Measurements from ENCODE around the gene NFKB2.

The NFKB2 gene

DNA sequence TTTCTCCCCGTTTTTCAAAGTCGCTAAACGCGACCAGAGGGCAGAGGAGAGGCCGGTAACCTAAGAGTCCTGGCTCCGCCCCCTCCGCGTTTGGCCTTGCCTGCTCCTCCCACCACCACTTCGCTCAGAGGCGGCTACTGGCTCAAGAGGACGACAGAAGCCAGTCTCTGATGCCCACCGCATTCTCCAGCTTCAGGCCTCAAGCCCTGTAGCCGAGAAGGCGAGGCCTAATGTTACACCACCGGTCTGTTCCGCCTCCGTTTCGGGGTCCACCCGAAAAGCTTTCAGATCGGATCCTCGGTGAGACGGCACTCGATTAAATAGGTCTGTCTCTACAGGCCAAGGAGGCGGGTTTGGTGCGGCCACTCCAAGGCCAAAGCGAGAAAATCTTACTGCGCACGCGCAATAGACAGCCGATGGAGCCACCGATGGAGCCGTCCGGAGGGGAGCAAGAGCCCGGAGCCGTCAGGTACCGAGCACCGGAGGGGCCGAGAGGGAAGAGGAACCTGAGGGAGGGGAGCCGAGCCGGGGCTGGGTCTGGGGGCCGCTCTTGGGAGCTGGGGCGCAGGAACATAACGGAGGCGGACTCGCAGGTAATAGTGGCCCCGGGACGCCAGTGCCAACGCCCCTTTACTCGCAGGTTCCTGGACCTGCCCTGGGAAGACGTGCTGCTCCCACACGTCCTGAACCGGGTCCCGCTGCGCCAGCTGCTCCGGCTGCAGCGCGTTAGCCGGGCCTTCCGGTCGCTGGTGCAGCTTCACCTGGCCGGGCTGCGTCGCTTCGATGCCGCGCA, 25.4 kb downstream of the NFKB2 start, which contains the start of gene FBXL15:
FBXL15 (plus strand) TSS at position 123 of the 793 bp plus-strand sequence; CDS start at position 417, 294 bp downstream.
- peak; percentile 90 to 92 (median 91) for DNase-seq (ENCODE audit: low read depth in 3 of 3, low spot score in 1 of 3)

DNA sequence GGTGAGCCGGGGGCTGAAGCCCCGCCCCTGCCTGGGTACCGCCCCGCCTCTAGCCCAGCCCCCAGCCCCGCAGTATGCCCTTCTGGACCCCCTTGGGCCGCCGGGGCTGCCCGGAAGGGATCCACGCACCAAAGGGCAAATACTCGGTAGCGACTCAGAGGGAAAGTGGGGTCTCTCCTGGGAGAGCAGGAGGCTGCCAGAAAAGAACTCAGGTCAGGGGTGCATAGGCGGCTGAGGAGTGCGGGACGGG, 25.9 kb downstream of the NFKB2 start:
- no peak for DNase-seq (ENCODE audit: low read depth in 3 of 3, low spot score in 1 of 3)

DNA sequence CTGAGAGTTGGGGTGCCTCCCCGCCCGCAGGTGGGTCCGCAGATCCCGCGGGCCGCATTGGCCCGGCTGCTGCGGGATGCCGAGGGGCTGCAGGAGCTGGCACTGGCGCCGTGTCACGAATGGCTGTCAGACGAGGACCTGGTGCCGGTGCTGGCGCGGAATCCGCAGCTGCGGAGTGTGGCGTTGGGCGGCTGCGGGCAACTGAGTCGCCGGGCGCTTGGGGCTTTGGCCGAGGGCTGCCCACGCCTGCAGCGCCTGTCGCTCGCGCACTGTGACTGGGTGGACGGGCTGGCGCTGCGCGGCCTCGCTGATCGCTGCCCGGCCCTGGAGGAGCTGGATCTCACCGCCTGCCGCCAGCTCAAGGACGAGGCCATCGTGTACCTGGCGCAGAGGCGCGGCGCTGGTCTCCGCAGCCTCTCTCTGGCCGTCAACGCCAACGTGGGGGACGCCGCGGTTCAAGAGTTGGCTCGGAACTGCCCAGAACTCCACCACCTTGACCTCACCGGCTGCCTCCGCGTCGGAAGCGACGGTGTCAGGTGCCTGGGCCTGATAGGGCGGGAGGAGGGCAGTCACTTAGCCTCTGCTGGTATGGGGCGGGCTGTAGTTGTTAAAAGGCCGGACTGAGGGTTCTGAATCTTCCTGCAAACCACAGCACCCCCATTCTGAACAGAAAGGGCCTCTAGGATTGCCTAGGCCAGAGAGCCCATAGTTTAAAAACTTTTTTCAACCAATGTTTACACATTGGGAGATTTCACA, 26.4 kb downstream of the NFKB2 start:
- no peak for DNase-seq (ENCODE audit: low read depth in 3 of 3, low spot score in 1 of 3)

DNA sequence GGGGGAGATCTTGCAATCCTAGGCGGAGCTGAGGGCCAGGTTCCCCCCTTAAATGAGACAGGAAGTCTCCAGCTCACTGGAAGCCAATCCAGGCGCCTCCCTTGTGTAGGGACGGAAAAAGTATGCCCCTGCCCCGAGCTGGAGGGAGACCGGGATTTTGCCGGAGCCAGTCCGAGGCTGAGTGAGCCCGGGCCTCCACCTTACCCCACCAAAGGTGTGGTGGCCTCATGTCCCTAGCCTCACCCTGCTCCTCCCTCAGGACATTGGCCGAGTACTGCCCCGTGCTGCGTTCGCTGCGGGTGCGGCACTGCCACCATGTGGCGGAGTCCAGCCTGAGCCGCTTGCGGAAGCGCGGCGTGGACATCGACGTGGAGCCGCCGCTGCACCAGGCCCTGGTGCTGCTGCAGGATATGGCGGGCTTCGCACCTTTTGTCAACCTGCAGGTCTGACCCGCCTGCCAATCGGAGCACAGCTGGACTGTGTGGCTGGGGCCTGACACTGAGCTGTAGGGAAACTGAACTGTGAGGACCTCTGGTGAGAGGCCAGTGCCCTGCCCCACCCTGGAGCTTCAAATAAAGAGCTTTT, 27.1 kb downstream of the NFKB2 start:
- no peak for DNase-seq (ENCODE audit: low read depth in 3 of 3, low spot score in 1 of 3)

DNA sequence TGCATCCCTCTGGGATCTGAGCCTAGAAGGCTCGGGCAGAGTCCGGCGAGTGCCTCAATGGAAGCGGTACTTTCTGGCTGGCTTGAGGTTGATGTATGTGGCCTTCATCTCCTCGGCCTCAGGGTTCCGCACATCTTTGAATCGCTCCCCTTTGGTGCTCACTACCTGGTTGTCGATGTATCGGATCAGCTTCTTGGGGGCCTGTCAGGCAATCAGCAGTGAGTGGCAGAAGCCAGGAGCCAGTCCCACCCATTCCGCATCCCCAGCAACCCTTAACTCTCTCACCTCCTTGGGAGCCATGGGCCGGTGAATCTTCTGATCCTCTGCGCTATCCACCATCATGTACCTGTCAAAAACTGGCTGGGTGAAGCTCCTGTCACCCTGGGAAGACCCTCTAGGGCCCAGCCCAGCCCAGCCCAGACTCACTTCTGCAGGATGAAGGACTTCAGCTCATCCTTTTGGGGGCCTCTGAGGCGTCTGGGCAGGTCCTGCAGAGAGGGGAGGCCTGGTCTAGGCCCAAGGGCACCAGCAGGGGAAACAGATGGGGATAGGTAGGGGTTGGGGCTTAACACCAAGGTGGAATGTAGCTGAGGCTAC, 28.0 kb downstream of the NFKB2 start:
- DNase-seq (ENCODE audit: low read depth in 3 of 3, low spot score in 1 of 3), result no peak

DNA sequence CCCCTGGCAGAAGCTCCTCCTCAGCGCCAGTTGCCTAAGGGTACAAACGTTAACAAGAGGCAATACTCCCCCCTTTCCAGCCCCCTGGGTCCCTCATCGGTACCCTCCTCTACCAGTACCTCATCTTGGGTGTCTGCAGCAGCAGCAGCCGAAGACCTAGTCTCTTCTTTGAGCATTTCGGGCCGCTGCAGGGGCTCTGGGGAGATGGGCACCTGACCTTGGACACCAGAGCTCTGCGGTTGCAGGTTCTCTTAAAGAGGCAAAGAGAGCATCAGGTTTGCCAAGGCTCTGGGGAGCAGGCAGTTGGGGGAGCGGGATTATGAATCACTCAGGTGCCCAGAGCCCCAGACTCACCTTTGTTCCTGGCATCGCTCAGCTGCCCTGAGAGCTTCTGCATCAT, 28.6 kb downstream of the NFKB2 start:
- no peak for DNase-seq (ENCODE audit: low read depth in 3 of 3, low spot score in 1 of 3)

DNA sequence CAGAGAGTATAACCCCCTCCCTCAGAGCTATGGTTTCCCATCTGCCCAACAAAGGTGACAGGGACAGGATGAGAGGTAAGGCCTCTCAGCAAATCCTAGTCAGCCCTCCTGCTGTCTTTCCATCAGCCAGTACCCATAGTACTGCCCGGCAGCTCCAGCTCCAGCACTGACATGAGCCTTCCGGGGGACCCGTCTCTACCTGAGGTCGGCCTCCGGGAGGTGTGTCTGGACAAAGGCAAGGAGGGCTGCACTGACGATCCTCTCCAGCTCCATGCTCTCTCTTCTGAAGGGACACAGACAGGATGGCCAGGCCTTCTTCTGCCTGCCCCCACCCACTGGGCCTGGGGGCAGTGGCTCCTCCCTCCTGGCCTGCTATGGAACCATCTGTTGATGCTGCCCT, 29.4 kb downstream of the NFKB2 start:
- no peak for DNase-seq (ENCODE audit: low read depth in 3 of 3, low spot score in 1 of 3)

DNA sequence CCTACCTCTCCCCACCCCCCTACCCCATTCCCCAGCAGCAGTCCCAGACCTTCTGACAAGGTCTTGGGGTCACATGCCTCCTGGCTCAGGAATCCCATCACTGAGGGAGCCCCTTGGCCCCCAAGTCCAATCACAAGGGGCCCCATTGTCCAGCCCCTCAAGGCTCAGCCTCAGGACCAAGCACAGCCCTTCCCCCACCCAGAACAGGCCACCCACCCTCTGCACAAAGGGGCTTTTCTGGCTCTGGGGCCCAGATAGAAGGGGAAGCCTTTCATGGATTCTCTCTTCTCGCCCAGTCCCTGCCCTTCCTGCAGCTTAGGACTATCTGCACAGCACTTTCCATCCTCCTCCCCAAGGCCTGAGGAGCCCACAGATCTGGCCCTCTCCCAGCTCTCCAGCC, 29.9 kb downstream of the NFKB2 start:
- no peak for DNase-seq (ENCODE audit: low read depth in 3 of 3, low spot score in 1 of 3)

DNA sequence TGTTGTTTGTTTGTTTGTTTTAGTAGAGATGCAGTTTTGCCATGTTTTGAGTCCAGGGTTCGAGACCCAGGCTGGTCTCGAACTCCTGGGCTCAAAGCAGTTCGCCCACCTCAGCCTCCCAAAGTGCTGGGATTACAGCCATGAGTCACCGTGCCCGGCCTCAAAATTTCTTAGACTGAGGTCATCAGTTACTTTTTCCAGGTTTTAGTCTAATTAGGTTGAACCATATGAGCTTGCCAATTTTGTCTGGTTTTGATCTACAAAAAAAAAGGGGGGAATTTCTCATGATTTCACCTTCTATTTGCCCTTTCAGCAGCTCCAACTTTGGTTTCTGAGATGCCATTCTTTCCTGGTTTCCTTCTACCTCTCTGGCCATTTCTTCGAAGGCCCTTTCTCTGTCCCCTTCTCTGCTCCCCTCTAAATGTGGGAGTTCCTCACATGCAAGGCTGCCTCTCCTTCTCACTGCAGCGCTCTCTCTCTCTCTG, 31.3 kb downstream of the NFKB2 start:
- no peak for DNase-seq (ENCODE audit: low read depth in 3 of 3, low spot score in 1 of 3)

DNA sequence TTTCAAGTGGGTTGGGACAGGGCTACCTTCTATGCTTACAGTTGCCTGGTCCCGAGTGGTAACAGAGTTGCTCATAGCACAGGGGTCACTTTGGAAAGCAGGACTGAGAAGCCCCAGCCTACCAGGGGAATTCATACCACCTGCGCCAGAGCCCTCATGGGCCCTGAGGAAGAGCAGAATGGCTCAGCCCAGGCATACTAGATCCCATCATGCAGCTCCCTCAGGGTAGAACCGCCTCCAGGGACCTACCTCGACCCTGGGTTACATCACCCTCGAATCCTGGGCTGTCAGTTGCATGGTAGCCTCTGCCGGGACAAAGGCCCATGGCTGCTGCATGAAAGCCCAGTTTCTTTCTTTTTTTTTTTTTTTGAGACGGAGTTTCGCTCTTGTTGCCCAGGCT, 34.0 kb downstream of the NFKB2 start:
- DNase-seq (ENCODE audit: low read depth in 3 of 3, low spot score in 1 of 3), result no peak

DNA sequence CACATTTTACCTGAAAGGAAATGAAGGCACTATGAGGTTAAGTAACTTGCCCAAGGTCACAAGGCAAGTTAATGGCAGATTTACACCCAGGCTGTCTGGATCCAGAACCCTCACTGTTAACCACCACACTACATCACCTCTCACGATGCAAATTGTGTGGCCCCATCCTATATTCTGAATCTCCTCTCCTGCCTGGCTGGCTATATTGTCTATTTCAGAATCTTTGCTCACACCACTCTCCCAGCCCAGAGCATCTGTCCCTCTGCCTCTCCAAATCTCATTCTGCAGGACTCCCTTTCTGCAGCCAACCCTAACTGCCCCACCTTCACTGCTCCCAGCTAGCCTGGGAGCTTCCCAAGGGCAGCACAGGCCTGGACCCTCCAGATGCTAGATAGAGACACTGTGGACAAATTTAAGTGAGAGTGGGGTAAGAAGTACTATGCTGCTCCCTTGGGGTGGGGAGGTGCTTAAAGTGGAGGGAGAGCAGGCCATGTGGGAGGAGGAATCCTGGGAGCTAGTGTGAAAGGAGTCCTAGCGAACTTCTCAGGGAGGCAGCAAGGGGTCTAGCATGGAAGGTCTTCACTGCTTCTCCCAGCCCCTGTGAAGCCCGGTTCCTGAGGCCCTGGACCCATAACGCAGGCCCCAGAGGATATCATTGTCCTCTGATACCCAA, 36.1 kb downstream of the NFKB2 start:
- no peak for DNase-seq (ENCODE audit: low read depth in 3 of 3, low spot score in 1 of 3)

DNA sequence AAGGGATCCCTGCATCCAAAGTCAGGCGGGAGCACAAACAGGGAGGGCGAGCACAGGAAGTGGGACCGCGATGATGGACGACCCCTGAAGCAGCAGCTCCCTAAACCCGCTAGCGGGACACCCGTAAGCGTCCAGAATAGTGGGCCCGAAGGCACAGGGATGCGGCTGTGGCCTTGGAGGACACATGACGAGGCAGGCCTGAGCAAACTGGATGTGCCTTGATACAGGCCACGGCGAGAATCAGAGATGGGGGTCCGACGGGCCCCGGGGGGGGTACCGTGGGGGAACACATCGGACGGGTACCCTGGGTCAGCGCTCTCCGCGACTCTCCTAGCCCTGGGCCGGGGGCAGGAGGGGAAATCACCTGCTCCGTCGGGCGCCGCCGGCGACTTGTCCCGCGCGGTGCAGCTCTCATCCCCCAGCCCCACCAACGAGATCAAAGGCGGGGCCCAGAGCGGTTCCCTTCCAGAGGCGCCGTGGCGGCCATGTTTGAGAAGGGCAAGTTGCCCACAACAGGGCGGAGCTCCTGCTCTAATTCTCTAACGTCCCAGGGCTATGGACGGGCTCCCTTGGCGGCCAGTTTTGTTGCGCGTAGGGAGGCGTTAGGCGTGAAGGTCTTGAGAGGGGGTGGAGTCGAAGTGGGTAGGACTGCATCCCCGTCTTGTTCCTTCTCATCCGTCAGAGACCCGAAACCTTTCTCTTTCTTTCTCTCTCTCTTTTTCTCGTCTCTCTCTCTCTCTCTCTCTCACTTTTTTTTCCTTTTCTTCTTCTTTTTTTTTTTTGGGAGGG, 36.9 kb downstream of the NFKB2 start, which contains the start of gene CUEDC2:
CUEDC2 (minus strand) TSS at position 413 of the 789 bp plus-strand sequence. CDS start 7,386 bp downstream, outside the sequence.
- peak; percentile 87 to 98 (median 94) for DNase-seq (ENCODE audit: low read depth in 3 of 3, low spot score in 1 of 3)

DNA sequence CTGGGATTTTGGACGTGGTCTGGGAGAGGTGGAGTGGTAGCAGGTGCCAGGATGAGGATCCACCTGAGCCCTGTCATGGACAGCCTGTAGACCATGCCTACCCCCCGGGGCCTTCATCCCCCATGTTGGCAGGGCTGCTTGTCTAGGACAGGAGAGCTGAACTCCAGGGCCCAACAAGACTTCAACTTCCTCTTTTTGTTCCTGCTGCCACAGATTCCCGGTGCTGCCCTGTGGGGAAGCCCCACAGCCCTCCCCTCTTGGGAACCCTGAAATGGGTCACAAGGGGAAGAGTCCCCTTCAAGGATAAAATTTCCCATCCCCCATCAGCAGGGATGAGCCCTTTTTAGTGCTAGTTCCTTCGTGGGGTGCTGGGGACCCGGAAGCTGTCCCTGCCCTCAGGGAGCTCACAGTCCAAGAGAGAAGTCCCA, 38.1 kb downstream of the NFKB2 start:
- DNase-seq (ENCODE audit: low read depth in 3 of 3, low spot score in 1 of 3), result no peak

DNA sequence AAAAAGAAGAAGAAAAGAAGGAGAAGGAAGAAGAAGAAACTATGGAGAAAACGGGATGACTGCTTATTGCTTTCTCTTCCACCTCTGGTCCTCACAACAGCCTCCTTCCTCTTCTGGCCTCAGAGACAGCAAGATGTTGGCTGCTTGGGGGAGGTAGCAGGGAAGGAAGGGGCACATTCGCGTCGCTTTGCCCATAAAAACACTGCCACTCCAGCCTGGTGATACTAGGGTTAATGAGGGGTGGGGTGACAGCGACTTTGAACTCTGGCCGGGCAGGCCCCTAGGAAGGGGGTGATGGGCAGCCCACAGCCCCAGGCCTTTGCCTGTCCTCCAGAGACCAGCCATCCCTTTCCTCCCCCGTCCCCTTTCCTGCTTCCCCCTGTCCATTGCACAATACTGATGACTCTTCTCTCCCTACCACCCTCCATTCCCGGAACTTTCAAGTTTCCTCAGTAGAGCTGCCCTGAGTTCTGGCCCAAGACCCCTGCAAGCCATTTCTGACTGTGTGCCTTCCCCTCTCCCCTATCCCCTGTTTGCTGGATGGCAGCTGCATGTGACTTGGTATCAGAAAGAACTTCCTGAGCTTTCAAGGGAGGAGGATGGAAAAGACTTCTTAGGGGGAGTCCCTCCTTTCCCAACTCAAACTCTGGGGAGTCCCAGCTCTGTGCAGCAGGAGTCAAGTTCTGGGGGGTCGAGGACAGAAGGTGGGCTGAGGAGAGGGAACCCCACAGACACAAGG, 39.1 kb downstream of the NFKB2 start:
- DNase-seq (ENCODE audit: low read depth in 3 of 3, low spot score in 1 of 3), result no peak

DNA sequence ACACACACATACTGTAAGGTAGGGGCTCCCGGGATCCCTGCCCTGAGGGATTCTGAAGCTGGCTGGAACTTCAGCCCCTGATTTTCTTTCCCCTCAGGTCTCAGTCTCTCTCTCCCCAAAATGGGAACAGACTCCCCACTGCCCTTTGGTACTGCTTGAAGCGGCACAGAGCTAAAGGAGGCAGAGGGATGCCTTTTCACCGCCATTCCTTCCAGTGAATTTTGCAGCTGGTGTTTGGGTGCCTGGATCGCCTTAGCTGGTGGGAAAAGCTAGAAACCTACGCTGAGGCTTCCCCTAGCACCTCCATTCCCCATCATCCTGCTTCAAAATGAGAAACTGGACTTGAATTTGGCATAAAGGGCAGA, 39.6 kb downstream of the NFKB2 start:
- DNase-seq (ENCODE audit: low read depth in 3 of 3, low spot score in 1 of 3), result no peak

DNA sequence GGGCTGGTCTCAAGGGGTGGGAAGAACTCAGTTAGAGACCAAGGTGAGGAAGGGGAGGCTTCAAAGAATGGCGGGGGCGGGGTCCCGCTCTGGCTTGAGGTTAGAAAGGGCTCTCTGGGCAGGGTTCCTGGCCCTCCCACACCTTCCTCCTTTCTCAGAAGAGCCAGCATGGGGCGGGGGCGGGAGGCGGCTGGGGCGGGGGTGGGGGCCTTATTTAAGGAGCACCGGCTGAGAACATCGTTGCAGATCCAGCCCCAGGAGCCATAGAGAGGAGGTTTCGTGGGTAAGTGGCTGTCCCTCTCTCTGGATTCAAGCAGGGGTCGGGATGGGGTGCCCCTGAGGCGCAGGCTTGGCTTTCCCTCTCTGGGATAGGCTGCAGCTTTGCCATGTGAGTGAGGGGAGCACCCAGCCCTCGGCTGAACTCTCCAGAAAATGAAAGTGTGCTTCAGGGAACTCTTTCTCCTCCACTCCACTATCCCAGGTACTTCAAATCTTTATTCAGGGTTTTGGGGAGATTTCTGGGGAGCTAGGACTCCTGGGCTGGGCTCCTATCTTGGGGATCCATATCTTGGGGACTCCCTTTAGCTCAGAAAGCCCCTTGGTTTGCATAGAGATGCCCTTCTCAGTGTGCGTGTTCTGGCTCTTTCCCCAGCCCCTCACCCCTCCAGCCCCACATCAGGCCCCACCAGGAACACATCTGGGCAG, 40.2 kb downstream of the NFKB2 start:
- DNase-seq (ENCODE audit: low read depth in 3 of 3, low spot score in 1 of 3), result peak in 1 of 3 donors; percentile 15

DNA sequence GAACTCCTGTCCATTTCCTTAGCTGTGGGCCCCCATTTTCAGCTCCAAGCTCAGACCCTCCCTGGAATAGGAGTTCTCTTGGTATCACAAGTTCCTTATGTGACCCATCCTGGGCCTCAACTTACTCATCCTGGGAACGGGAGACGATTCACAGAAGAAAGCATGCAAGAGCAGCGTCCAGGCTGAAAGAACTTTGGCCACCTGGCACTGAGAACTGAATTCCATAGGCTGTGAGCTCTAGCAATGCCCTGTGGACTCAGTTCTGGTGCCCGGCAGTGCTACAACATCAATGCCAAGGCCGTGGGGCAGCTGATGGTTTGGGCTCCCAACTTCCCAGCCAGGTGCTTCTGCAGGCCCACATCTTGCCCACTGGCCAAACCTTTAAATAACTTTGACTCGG, 40.8 kb downstream of the NFKB2 start:
- DNase-seq (ENCODE audit: low read depth in 3 of 3, low spot score in 1 of 3), result no peak

DNA sequence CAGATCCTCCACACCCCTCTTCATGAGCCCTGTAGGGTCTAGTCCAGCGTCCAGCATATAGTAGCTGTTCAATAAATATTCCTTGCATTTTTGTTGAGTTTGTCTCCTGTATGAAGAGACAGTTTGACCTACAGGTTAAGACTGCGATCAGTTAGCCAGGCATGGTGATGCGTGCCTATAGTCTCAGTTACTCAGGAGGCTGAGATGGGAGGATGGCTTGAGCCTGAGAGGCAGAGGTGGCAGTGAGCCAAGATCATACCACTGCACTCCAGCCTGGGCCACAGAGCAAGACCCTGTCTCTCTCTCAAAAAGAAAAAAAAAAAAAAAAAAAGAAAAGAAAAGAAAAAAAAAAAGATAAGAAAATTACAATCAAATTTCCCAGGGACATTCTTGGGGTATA, 42.0 kb downstream of the NFKB2 start:
- DNase-seq (ENCODE audit: low read depth in 3 of 3, low spot score in 1 of 3), result no peak

DNA sequence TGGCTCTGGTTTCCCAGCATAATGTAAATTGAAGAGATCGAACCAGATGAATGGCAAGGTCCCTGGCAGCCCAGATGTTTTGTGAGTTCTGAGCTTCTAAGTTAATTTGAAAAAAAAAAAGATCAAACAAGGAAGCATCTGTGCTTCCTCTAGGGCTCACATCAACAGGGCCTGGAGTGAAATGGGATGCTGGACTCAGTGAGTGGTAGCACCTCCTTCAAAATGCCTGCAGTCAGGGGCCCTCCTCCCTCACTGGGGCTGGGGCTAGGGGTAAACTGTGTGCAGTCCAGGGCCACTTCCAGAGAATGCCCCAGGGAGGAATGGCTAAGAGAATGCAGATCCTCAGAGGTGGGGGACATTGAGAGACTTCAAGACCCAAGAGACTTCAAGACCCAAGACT, 42.9 kb downstream of the NFKB2 start:
- no peak for DNase-seq (ENCODE audit: low read depth in 3 of 3, low spot score in 1 of 3)
